ENCODE results near the gene FBXL12.
"Not testable (repeated sequence)": the region's sequence is repeated elsewhere in the genome, so short reads cannot be mapped to it uniquely, and the experiment has no call there.

FBXL12 gene

GRCh38 chr19:9818734-9819595 is at the start of gene FBXL12:
Gene FBXL12 (minus strand): TSS chr19:9819079. CDS start chr19:9818813, 266 bp downstream.
- DNase-seq, result peak; percentile 99

GRCh38 chr19:9865732-9866501 is 47.0 kb upstream of the FBXL12 start:
- DNase-seq, result no peak

- DNase-seq, result no peak
Measured at GRCh38 chr19:9863759-9864158, 44.9 kb upstream of the FBXL12 start.

GRCh38 chr19:9862938-9863337 is 44.1 kb upstream of the FBXL12 start:
- DNase-seq, result no peak

GRCh38 chr19:9861503-9861902 is 42.6 kb upstream of the FBXL12 start:
- DNase-seq, result no peak

GRCh38 chr19:9860407-9860806 is 41.5 kb upstream of the FBXL12 start:
- no peak for DNase-seq

- no peak for DNase-seq
Measured at GRCh38 chr19:9858766-9859165, 39.9 kb upstream of the FBXL12 start.

GRCh38 chr19:9857920-9858746 is 39.3 kb upstream of the FBXL12 start:
- DNase-seq, result no peak

- no peak for DNase-seq
Measured at GRCh38 chr19:9857076-9857721, 38.3 kb upstream of the FBXL12 start.

GRCh38 chr19:9856609-9857008 is 37.7 kb upstream of the FBXL12 start:
- no peak for DNase-seq

- no peak for DNase-seq
Measured at GRCh38 chr19:9854282-9854846, 35.5 kb upstream of the FBXL12 start.

- no peak for DNase-seq
Measured at GRCh38 chr19:9850235-9850959, 31.5 kb upstream of the FBXL12 start.

- no peak for DNase-seq
Measured at GRCh38 chr19:9849791-9850190, 30.9 kb upstream of the FBXL12 start.

- no peak for DNase-seq
Measured at GRCh38 chr19:9848762-9849161, 29.9 kb upstream of the FBXL12 start.

GRCh38 chr19:9848060-9848459 is 29.2 kb upstream of the FBXL12 start:
- DNase-seq, result no peak

GRCh38 chr19:9847087-9847671 is 28.3 kb upstream of the FBXL12 start:
- DNase-seq, result no peak

GRCh38 chr19:9843626-9844273 is 24.9 kb upstream of the FBXL12 start:
- not testable (repeated sequence) for DNase-seq

- no peak for DNase-seq
Measured at GRCh38 chr19:9842834-9843625, 24.2 kb upstream of the FBXL12 start.

GRCh38 chr19:9839415-9839814 is 20.5 kb upstream of the FBXL12 start:
- DNase-seq, result no peak

GRCh38 chr19:9838324-9838723 is 19.4 kb upstream of the FBXL12 start:
- DNase-seq, result no peak

All from NCI-H510A (cell line).